A673 (cell line): ENCODE measurements around the gene MYL12B. TPM values are rescaled to one million over a fixed set of nuclear protein-coding genes. Genes with fewer than 3 reads are reported as not detected.

Experiments
- BruUV-seq: library from RNA; stranded (reverse); fragments of 400-500 nt; replicated peaks from 2 replicates; lab custom pipeline; 2021; lab: Mats Ljungman, UMichigan
- CTCF ChIA-PET: fragments of 300-600 bp; sonication (Branson Sonifier 250); formaldehyde crosslinking; loops from one replicate; lab custom pipeline; 2022; ENCODE audit warnings: antibody characterized with exemption; lab: Charles Lee
- POLR2A ChIA-PET: fragments of 300-600 bp; sonication (Branson Sonifier 250); formaldehyde crosslinking; loops from one replicate; lab custom pipeline; 2022; ENCODE audit warnings: antibody characterized with exemption; ENCODE audit not compliant: low non-redundant PET; lab: Charles Lee
- DNase-seq: peaks from one replicate; pipeline ENCODE4 v3.0.0-alpha.2; 2015; ENCODE audit warnings: low spot score
- H3K27ac ChIP-seq: fragments of 200-600 bp; sonication (generic); 2 replicates; pipeline ENCODE4 v1.5.1; 2016; ENCODE audit warnings: mixed run types, low read depth, mild to moderate bottlenecking, mixed read lengths, antibody characterized with exemption, low read length; ENCODE audit not compliant: poor library complexity, severe bottlenecking
- H3K27me3 ChIP-seq: fragments of 200-600 bp; sonication (generic); replicated peaks from 2 replicates; pipeline ENCODE4 v1.6.1; 2017; ENCODE audit warnings: mixed run types, low read depth, mild to moderate bottlenecking, mixed read lengths, antibody characterized with exemption, low read length; ENCODE audit not compliant: insufficient read depth, poor library complexity
- H3K36me3 ChIP-seq: fragments of 200-600 bp; sonication (generic); 2 replicates; pipeline ENCODE4 v1.6.1; 2016; ENCODE audit warnings: mixed run types, mild to moderate bottlenecking, mixed read lengths, antibody characterized with exemption, low read length; ENCODE audit not compliant: insufficient read depth, poor library complexity, severe bottlenecking
- H3K4me1 ChIP-seq: fragments of 200-600 bp; sonication (generic); 2 replicates; pipeline ENCODE4 v1.6.1; 2017; ENCODE audit warnings: mixed run types, mild to moderate bottlenecking, mixed read lengths, antibody characterized with exemption, low read length; ENCODE audit not compliant: insufficient read depth, poor library complexity, severe bottlenecking
- H3K4me3 ChIP-seq: fragments of 200-600 bp; sonication (generic); 2 replicates; pipeline ENCODE4 v1.5.1; 2016; ENCODE audit warnings: low read depth, mixed run types, mild to moderate bottlenecking, mixed read lengths, low read length; ENCODE audit not compliant: poor library complexity, severe bottlenecking
- H3K9me3 ChIP-seq: fragments of 200-600 bp; sonication (generic); 2 replicates; pipeline ENCODE4 v1.6.1; 2016; ENCODE audit warnings: mixed run types, low read depth, mild to moderate bottlenecking, mixed read lengths, antibody characterized with exemption, low read length; ENCODE audit not compliant: poor library complexity, severe bottlenecking
- EZH2 ChIP-seq: fragments of 200-600 bp; sonication (generic); IDR thresholded peaks from 2 replicates; pipeline ENCODE4 v1.6.1; 2017; ENCODE audit warnings: borderline replicate concordance, low read depth, mild to moderate bottlenecking, mixed read lengths, antibody characterized with exemption, low read length; ENCODE audit not compliant: poor library complexity, severe bottlenecking
- intact Hi-C: fragments of 100-400 bp; cut with micrococcal nuclease; formaldehyde crosslinking; loops from one replicate; pipeline ENCODE4 v1.10.0; 2022; ENCODE audit not compliant: unreplicated experiment
- total RNA-seq: library from RNA; stranded (reverse); gene quantifications from 2 replicates; pipeline ENCODE4 v1.2.3, GENCODE V29; 2021
- TF ChIP-seq, protein P1 (sequence below): fragments of 300-800, 200-600 bp; sonication (generic); conservative IDR thresholded peaks from 2 replicates; pipeline ENCODE4 v1.5.1; 2017; ENCODE audit warnings: low read depth, mild to moderate bottlenecking, antibody characterized with exemption, low read length, moderate library complexity, mixed read lengths

MYL12B gene
- total RNA-seq, 1 experiment from 2014 or later, result 389 TPM

DNA sequence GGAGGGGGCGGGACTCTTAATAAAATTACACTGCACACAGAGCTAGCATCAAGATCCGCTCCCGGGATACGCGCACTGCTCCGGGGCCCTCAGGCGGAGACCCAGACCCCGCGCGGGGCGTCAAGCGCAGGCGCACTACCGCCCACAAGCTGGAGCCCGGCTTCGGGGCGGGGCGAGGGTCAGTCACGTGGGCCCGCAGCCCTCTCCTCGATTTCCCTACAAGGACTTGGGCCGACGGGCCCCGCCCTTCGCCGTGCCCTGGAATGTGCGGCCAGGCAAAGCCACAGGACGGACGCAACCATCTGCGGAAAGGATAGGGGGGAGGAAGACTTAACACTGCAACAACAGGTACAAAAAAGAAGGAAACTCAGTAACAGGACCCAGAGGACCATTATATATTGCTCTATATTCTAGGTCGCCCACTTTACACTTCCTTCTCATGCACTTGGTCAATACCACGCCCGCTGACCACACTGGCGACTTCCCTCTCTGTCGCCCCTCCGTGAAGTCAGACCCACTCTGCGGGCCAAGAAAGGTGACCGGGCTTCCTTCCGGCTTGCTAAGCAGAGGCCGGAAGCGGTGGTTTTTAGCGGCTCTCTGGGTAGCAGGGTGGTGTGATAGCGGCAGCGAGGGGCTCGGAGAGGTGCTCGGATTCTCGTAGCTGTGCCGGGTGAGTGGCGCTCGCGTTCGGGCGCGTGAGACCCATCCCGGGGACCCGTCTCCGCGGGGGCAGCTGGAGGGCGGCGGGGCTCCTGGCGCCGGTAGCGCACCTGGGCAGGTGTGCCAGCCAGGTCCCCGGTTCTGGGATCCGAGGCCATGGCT, 14.5 kb upstream of the MYL12B start, which contains the start of gene MYL12A:
MYL12A (plus strand) TSS at position 562 of the 822 bp plus-strand sequence. CDS start 5,447 bp downstream, outside the sequence.
- Histone ChIP-seq H3K4me3 (peak within 1 kb of the TSS; percentile 75), H3K27me3 (no peaks in the 10 kb centered on the region), H3K9me3 (no peaks in the 10 kb centered on the region), H3K4me1 (peaks cover 34% of the 10 kb centered on the region), H3K27ac (peak within 1 kb of the TSS; percentile 96), H3K36me3 (peaks cover 13% of the 10 kb centered on the region)
- BruUV-seq, result no TSS peak
- ChIA-PET CTCF (interaction anchor here (0.6 kb wide), 1 partner anchor 168 kb away, joined by 5 read pairs; no protein-coding TSS in a partner anchor), POLR2A (no interaction called here)
- peak; percentile 99 for DNase-seq
- TF ChIP-seq EZH2, result no peak
- TF ChIP-seq, protein P1, sequence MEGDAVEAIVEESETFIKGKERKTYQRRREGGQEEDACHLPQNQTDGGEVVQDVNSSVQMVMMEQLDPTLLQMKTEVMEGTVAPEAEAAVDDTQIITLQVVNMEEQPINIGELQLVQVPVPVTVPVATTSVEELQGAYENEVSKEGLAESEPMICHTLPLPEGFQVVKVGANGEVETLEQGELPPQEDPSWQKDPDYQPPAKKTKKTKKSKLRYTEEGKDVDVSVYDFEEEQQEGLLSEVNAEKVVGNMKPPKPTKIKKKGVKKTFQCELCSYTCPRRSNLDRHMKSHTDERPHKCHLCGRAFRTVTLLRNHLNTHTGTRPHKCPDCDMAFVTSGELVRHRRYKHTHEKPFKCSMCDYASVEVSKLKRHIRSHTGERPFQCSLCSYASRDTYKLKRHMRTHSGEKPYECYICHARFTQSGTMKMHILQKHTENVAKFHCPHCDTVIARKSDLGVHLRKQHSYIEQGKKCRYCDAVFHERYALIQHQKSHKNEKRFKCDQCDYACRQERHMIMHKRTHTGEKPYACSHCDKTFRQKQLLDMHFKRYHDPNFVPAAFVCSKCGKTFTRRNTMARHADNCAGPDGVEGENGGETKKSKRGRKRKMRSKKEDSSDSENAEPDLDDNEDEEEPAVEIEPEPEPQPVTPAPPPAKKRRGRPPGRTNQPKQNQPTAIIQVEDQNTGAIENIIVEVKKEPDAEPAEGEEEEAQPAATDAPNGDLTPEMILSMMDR, result no peak
- intact Hi-C loops, result loop anchor here (2.0 to 10.0 kb wide), 4 partner anchors 95 to 473 kb away; partner anchors contain the start of gene LPIN2

DNA sequence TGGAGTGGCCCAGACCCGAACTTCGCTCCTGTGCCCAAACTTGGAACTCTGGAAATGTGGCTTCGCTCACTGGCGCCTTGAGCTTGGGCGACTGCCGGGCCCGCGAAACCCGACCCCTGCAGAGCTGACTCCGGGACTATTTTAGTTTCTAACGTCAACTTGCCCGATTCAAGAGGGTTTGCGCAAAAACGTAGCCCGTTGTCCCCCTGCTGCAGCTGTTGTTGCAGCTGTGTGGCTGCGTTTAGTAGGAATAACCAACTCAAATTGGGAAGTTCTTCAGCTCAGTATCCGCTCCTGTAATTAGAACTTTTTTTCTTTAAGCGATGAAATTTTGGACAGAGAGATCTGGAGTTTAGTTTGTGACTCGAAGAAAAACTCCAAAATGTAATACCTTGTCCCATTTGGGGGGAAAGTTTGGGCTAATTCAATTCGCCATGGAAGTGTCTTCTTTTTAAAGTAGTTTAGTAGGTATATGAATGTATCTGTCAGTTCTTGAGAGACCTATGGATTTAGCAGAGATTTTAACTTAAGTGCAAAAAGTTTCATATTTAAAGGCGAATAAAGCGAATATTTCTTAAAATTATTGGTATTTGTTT, 13.8 kb upstream of the MYL12B start:
- TF ChIP-seq, protein P1, result no peak
- TF ChIP-seq EZH2, result no peak
- Histone ChIP-seq H3K27me3 (no peaks in the 10 kb centered on the region), H3K4me3 (peak overlapping the region; percentile 75), H3K36me3 (peaks cover 20% of the 10 kb centered on the region), H3K4me1 (peaks cover 35% of the 10 kb centered on the region), H3K9me3 (no peaks in the 10 kb centered on the region), H3K27ac (peak overlapping the region; percentile 96)
- ChIA-PET CTCF (interaction anchor here (0.6 kb wide), 1 partner anchor 88 kb away, joined by 10 read pairs; no protein-coding TSS in a partner anchor), POLR2A (no interaction called here)
- no TSS peak for BruUV-seq
- intact Hi-C loops, result loop anchor here (5.0 to 10.0 kb wide), 3 partner anchors 96 to 473 kb away; partner anchors contain the start of gene LPIN2
- peak; percentile 72 for DNase-seq

DNA sequence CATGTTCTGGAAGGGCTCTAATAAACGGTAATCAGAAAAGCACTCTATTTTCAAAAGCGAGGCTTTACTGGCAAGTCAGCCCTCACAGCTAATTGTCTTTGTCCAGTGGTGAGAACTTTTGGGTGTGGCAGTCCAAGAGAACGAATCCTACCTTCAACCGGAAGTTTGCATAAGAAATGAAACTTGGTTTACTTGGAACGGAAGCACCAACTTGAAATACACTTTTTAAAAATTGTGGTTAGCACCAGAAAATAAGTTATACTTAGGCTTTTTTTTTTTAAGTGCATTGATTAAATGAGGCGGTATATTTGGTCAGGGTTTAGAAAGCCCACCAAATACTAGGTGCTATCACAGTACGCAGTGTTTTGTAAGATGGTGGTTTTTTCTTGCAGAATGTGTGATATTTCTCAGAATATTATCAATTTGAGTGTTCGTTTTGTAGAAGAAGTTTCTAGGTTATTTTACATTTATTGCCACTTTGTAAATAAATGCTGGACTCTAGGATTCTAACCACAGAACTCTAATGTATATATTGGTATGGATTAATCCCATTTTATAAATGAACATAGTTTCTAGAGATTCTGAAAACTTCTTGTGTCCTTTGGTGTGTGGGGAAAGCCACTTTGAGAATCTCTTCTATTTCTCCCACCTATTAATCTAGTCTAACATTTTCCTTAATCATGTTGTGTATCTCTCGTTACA, 13.1 kb upstream of the MYL12B start:
- peaks cover 40% of the 10 kb centered on the region for H3K4me1 ChIP-seq
- H3K36me3 ChIP-seq, result peaks cover 27% of the 10 kb centered on the region
- intact Hi-C loops, result loop anchor here (5.0 to 10.0 kb wide), 3 partner anchors 97 to 474 kb away; partner anchors contain the start of gene LPIN2
- H3K9me3 ChIP-seq, result no peaks in the 10 kb centered on the region
- CTCF ChIA-PET, result no interaction called here
- peak overlapping the region; percentile 96 for H3K27ac ChIP-seq
- no peaks in the 10 kb centered on the region for H3K27me3 ChIP-seq
- BruUV-seq, result TSS peak; percentile 67
- H3K4me3 ChIP-seq, result peak overlapping the region; percentile 75
- TF ChIP-seq, protein P1, result no peak
- no peak for TF ChIP-seq EZH2
- peak; percentile 57 for DNase-seq
- POLR2A ChIA-PET, result no interaction called here
